Heart left ventricle (tissue), 16 donors: ENCODE results near the gene GNAT2. TPM values are rescaled to one million over a fixed set of nuclear protein-coding genes. Genes with fewer than 3 reads are reported as not detected.

Experiments used
- ATAC-seq, 4 donors: fragments of 200-7000 bp; cut with Tn5 transposase; one replicate each; pipeline ENCODE4 v1.9.1; 2020 to 2022; ENCODE audit warnings: moderate library complexity in 4 of 4, mild to moderate bottlenecking in 3 of 4, moderate number of reproducible peaks in 1 of 4
- DNase-seq, 5 donors: peaks; one replicate each; pipeline ENCODE4 v3.0.0-alpha.2; 2020
- H3K27ac ChIP-seq, 12 donors: fragments of 200-600 bp; sonication (generic) in 4 of 12; one replicate each; pipeline versions ENCODE4 v1.5.0 to v1.8.0; 2016 to 2022; ENCODE audit warnings: mild to moderate bottlenecking in 2 of 12
- H3K27me3 ChIP-seq, 9 donors: fragments of 200-600 bp; sonication (generic) in 2 of 9; one replicate each; pipeline versions ENCODE4 v1.5.1 to v1.8.0; 2016 to 2022; ENCODE audit warnings: mild to moderate bottlenecking in 3 of 9
- H3K36me3 ChIP-seq, 9 donors: fragments of 200-600 bp; sonication (generic) in 2 of 9; one replicate each; pipeline versions ENCODE4 v1.5.0 to v1.8.0; 2018 to 2022; ENCODE audit warnings: mild to moderate bottlenecking in 2 of 9
- H3K4me1 ChIP-seq, 12 donors: fragments of 200-600 bp; sonication (generic) in 4 of 12; one replicate each; pipeline versions ENCODE4 v1.5.0 to v1.8.0; 2016 to 2022; ENCODE audit warnings: mild to moderate bottlenecking in 3 of 12
- H3K4me3 ChIP-seq, 12 donors: fragments of 200-600 bp; sonication (generic) in 4 of 12; one replicate each; pipeline versions ENCODE4 v1.5.0 to v1.8.0; 2017 to 2022; ENCODE audit warnings: mild to moderate bottlenecking in 9 of 12, moderate library complexity in 4 of 12
- H3K9me3 ChIP-seq, 12 donors: fragments of 200-600 bp; sonication (generic) in 4 of 12; one replicate each; pipeline versions ENCODE4 v1.5.0 to v1.8.0; 2016 to 2022; ENCODE audit warnings: mild to moderate bottlenecking in 1 of 12
- CTCF ChIP-seq, 12 donors: fragments of 200-600 bp; sonication (generic) in 4 of 12; IDR thresholded peaks; one replicate each; pipeline versions ENCODE4 v1.5.0 to v1.8.0; 2018 to 2022; ENCODE audit warnings: antibody characterized with exemption in 12 of 12, mild to moderate bottlenecking in 5 of 12
- POLR2A ChIP-seq, 2 donors: fragments of 450-650 bp; IDR thresholded peaks; one replicate each; pipeline ENCODE4 v1.6.1; 2017; ENCODE audit warnings: antibody characterized with exemption in 2 of 2, mild to moderate bottlenecking in 2 of 2, moderate library complexity in 2 of 2
- WGBS, 4 donors: extraction: QIAGEN DNeasy Blood & Tissue Kit in 2 of 4; methylation state at CpG; one replicate each; pipeline versions ENCODE4 v1.1.5 to v1.1.7; 2013 to 2018; 5-methylcytosine and 5-hydroxymethylcytosine counted together
- intact Hi-C, 10 donors: fragments of 100-400 bp; cut with DNase I; formaldehyde crosslinking; loops; one replicate each; pipeline versions ENCODE4 v1.11.1 to v1.14.2; 2022
- polyA plus RNA-seq, 2 donors: library from polyadenylated mRNA; stranded (reverse); fragments of 200-250 nt; gene quantifications; one replicate each; pipeline ENCODE4 v1.2.3, GENCODE V29; 2013
- total RNA-seq, 9 donors: library from RNA; depleted of rRNA in 2 of 9; stranded (reverse); fragments of >200 nt in 2 of 9; fragmentation: NEBNext Ultra II Directional in 3 of 9; extraction: Animal tissue kit (Norgen Biotek cat#: 25700) in 3 of 9; gene quantifications; one replicate each; pipeline versions ENCODE4 v1.1.0 to v1.2.4, GENCODE V29; 2016 to 2023
- donor health status: ischemic (EF 13 %, LVEDD 7.1; RV severe dilation, severe dysfunction).
- donor health status: healthy with polysubstance abuse.
- donor health status: DM: no; HTN: yes; CAD: no.
- donor health status: DM: no; HTN: no; CAD: no.
- donor health status: ischemic (EF 25% LVEDD 6.9; RV normal size, moderate dysfunction).
- donor health status: ischemic (EF 25% LVEDD 5.7; RV mildly dilated, moderate dysfunction).
- donor health status: healthy.
- donor health status: DM: yes; HTN: yes; CAD: no.
- donor health status: ischemic (EF 35%, LVEDD 5.7; RV mildly dilated, moderate dysfunction).
- donor health status: nonischemic (EF 11% LVEDD 7.7; RV severe dilation, severe dysfunction).
- donor health status: DM: yes; HTN: yes; CAD: no.
- donor health status: PGD.
- donor health status: ischemic (EF 29% LVEDD 5.4; RV normal size, mild dysfunction).
- donor health status: nonischemic (EF 23%, LVEDD 6.1; RV moderate dilation, normal function).

The GNAT2 gene
- total and polyA plus RNA-seq, 11 donors, result not detected

DNA sequence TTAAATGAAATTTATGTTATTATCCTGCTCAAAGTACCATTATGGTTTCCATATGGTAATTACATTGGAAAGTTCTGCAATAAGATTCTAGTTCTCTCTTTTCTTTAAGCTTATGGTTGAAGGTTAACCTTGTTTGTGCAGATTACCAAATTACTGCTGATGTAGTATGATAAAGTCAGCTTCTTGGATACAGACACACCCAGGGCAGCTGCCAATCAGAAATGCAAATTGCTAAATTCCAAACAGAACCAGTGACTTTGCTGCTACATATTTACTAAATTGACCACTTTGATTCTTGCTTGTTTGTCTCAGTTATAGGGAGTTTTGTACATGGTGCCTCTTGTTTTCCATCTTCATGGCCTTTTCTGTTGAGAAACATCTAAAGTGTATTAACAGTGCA is 26.5 kb downstream of the GNAT2 start:
- DNase-seq, result no peak
- Histone ChIP-seq H3K27me3 (no peaks in the 10 kb centered on the region), H3K4me3 (no peak overlapping the region), H3K36me3 (peaks cover 0 to 100% (median 86%) of the 10 kb centered on the region in 9 donors), H3K9me3 (no peaks in the 10 kb centered on the region), H3K27ac (no peak overlapping the region), H3K4me1 (no peaks in the 10 kb centered on the region)
- no peak for ATAC-seq
- intact Hi-C loops, result no loop called here
- TF ChIP-seq POLR2A (IDR thresholded peaks at IDR 0.05) (no peak), CTCF (IDR thresholded peaks at IDR 0.05) (no peak)

- no peak overlapping the region for H3K27ac ChIP-seq
- H3K27me3 ChIP-seq, result no peaks in the 10 kb centered on the region
- no peak overlapping the region for H3K4me3 ChIP-seq
- ATAC-seq, result no peak
- no peak for TF ChIP-seq POLR2A (IDR thresholded peaks at IDR 0.05)
- intact Hi-C loops, result no loop called here
- peaks cover 0 to 100% (median 99%) of the 10 kb centered on the region in 9 donors for H3K36me3 ChIP-seq
- DNase-seq, result no peak
- H3K4me1 ChIP-seq, result no peaks in the 10 kb centered on the region
- no peaks in the 10 kb centered on the region for H3K9me3 ChIP-seq
These were observed 29.7 kb downstream of the GNAT2 start for GRCh38 chr1:109589679-109590078.

DNA sequence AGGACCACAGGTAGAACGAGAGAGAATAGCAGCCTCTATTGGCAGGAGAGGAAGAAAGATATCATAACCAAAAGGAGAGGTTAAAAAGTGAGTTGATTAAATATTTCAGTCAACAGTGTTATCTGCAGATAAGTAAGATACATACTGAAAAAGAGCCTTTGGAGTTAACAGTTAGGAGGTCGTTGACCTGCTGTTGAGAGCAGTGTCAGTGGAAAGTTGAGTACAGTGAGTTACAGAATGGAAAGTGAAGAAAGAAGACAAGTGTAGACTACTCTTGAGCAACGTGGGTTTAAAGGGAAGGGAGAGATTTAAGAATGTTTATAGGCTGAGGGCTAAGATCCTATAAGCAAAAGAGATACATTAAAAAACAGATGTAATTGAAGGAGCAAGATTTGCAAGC is 30.2 kb downstream of the GNAT2 start:
- Histone ChIP-seq H3K4me1 (no peaks in the 10 kb centered on the region), H3K36me3 (peaks cover 0 to 100% (median 99%) of the 10 kb centered on the region in 9 donors), H3K27ac (no peak overlapping the region), H3K4me3 (no peak overlapping the region), H3K27me3 (no peaks in the 10 kb centered on the region), H3K9me3 (no peaks in the 10 kb centered on the region)
- DNase-seq (no peak), ATAC-seq (no peak)
- TF ChIP-seq POLR2A (IDR thresholded peaks at IDR 0.05), result no peak
- TF ChIP-seq CTCF (IDR thresholded peaks at IDR 0.05), result no peak
- intact Hi-C loops, result no loop called here
- WGBS, 4 donors, result 79 to 83% (median 81%) methylated on average over 3 of the region's 3 CpGs

GRCh38 chr1:109586055-109586454 is 33.4 kb downstream of the GNAT2 start:
- ATAC-seq (no peak), DNase-seq (no peak)
- Histone ChIP-seq H3K4me1 (no peaks in the 10 kb centered on the region), H3K27ac (no peak overlapping the region), H3K9me3 (no peaks in the 10 kb centered on the region), H3K27me3 (no peaks in the 10 kb centered on the region), H3K36me3 (peaks cover 0 to 100% (median 100%) of the 10 kb centered on the region in 9 donors), H3K4me3 (no peak overlapping the region)
- 85 to 95% (median 91%) methylated on average over 3 of the region's 3 CpGs for WGBS, 4 donors
- no peak for TF ChIP-seq POLR2A (IDR thresholded peaks at IDR 0.05)
- TF ChIP-seq CTCF (IDR thresholded peaks at IDR 0.05), result no peak
- intact Hi-C loops, result no loop called here

- Histone ChIP-seq H3K4me1 (peaks cover 0 to 5% (median 0%) of the 10 kb centered on the region in 12 donors), H3K9me3 (no peaks in the 10 kb centered on the region), H3K4me3 (no peak overlapping the region), H3K36me3 (peaks cover 0 to 100% (median 98%) of the 10 kb centered on the region in 9 donors), H3K27ac (no peak overlapping the region), H3K27me3 (no peaks in the 10 kb centered on the region)
- WGBS, 4 donors, result 79 to 89% (median 84%) methylated on average over 1 of the region's 1 CpG
- ATAC-seq (no peak), DNase-seq (no peak)
- intact Hi-C loops, result no loop called here
- no peak for TF ChIP-seq POLR2A (IDR thresholded peaks at IDR 0.05)
- no peak for TF ChIP-seq CTCF (IDR thresholded peaks at IDR 0.05)
These were observed 34.6 kb downstream of the GNAT2 start for GRCh38 chr1:109584766-109585165.
